Prostate gland (tissue), 2 donors: ENCODE results near the gene DYNLT3. TPM values are rescaled to one million over a fixed set of nuclear protein-coding genes. Genes with fewer than 3 reads are reported as not detected.

ENCODE experiments used
- DNase-seq: peaks from one replicate; pipeline ENCODE4 v3.0.0-alpha.2; 2019; ENCODE audit warnings: low spot score
- H3K27ac ChIP-seq, 2 donors: fragments of 200-600 bp; sonication (generic); 2 replicates each; pipeline ENCODE4 v1.5.1; 2017 to 2019
- H3K27me3 ChIP-seq: fragments of 200-600 bp; sonication (generic); replicated peaks from 2 replicates; pipeline ENCODE4 v1.5.1; 2019; ENCODE audit not compliant: insufficient read depth
- H3K36me3 ChIP-seq, 2 donors: fragments of 200-600 bp; sonication (generic); 1 replicate in 1 of 2; 2 replicates in 1 of 2; pipeline versions ENCODE4 v1.5.1 to v1.8.1; 2017 to 2019
- H3K4me1 ChIP-seq: fragments of 200-600 bp; sonication (generic); replicated peaks from 2 replicates; pipeline ENCODE4 v1.5.1; 2019
- H3K4me3 ChIP-seq, 2 donors: fragments of 200-600 bp; sonication (generic); 2 replicates each; pipeline ENCODE4 v1.5.1; 2017 to 2019
- H3K9me3 ChIP-seq: fragments of 200-600 bp; sonication (generic); 2 replicates; pipeline ENCODE4 v1.5.1; 2017
- CTCF ChIP-seq, 4 experiments: fragments of 200-600 bp in 2 of 4; fragments of 450-650 bp in 2 of 4; sonication (generic) in 2 of 4; IDR thresholded peaks; 1 replicate in 3 of 4; 2 replicates in 1 of 4; pipeline ENCODE4 v1.5.1; 2016 to 2019; ENCODE audit warnings: antibody characterized with exemption in 4 of 4, mild to moderate bottlenecking in 2 of 4, moderate library complexity in 2 of 4
- POLR2A ChIP-seq: fragments of 450-650 bp; IDR thresholded peaks from one replicate; pipeline ENCODE4 v1.6.1; 2016; ENCODE audit warnings: antibody characterized with exemption, mild to moderate bottlenecking
- POLR2AphosphoS5 ChIP-seq: sonication (generic); formaldehyde crosslinking; IDR thresholded peaks from one replicate; pipeline ENCODE4 v1.6.1; 2017; ENCODE audit warnings: antibody characterized with exemption
- WGBS: methylation state at CpG from one replicate; pipeline ENCODE4 v1.1.5; 2018; 5-methylcytosine and 5-hydroxymethylcytosine counted together
- intact Hi-C: fragments of 100-400 bp; cut with DNase I; formaldehyde crosslinking; loops from one replicate; pipeline ENCODE4 v1.14.2; 2022
- total RNA-seq, 2 donors: library from RNA; depleted of rRNA; stranded (reverse); fragments of >200 nt; gene quantifications; one replicate each; pipeline ENCODE4 v1.1.0, GENCODE V29; 2016

Gene DYNLT3
- total RNA-seq, 2 donors from 2014 or later = 15.2 to 25.7 TPM

GRCh38 chrX:37875675-37876074 is 28.3 kb upstream of the DYNLT3 start:
- no peaks in the 10 kb centered on the region for H3K36me3 ChIP-seq
- H3K27ac ChIP-seq = no peak overlapping the region
- no peak for DNase-seq
- no peaks in the 10 kb centered on the region for H3K9me3 ChIP-seq
- TF ChIP-seq CTCF (IDR thresholded peaks at IDR 0.05) = no peak
- TF ChIP-seq POLR2AphosphoS5 = no peak
- TF ChIP-seq POLR2A = no peak
- WGBS = 45% methylated on average over 1 of the region's 1 CpG
- no peaks in the 10 kb centered on the region for H3K4me1 ChIP-seq
- no peaks in the 10 kb centered on the region for H3K27me3 ChIP-seq
- no peak overlapping the region for H3K4me3 ChIP-seq
- intact Hi-C loops = no loop called here

- DNase-seq = no peak
- Histone ChIP-seq H3K27me3 (no peaks in the 10 kb centered on the region), H3K9me3 (no peaks in the 10 kb centered on the region), H3K27ac (no peak overlapping the region), H3K4me3 (no peak overlapping the region), H3K4me1 (no peaks in the 10 kb centered on the region), H3K36me3 (no peaks in the 10 kb centered on the region)
- TF ChIP-seq POLR2A (no peak), CTCF (IDR thresholded peaks at IDR 0.05) (no peak), POLR2AphosphoS5 (no peak)
- WGBS = 41% methylated on average over 1 of the region's 1 CpG
- intact Hi-C loops = no loop called here
These were observed 25.8 kb upstream of the DYNLT3 start for GRCh38 chrX:37873220-37873619.

DNA sequence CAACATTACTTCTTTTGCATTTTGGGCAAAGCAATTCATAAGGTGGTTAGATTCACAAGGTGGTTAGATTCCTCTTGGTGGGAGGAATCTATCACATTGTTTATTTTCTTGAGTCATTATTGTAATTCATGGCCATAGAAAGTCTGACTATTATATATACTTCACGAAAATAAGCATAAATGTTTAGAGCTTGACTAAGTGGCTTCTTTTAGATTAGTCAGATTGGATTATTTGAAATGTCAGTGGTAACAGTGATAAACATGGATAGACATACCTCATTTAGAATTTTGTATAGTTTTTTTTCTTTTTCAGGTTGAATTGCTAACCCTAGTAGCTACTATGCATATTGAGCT is 24.9 kb upstream of the DYNLT3 start:
- intact Hi-C loops = no loop called here

GRCh38 chrX:37871626-37872302 is 24.4 kb upstream of the DYNLT3 start:
- 77% methylated on average over 4 of the region's 4 CpGs for WGBS
- H3K27ac ChIP-seq = no peak overlapping the region
- no peaks in the 10 kb centered on the region for H3K4me1 ChIP-seq
- H3K36me3 ChIP-seq = no peaks in the 10 kb centered on the region
- intact Hi-C loops = no loop called here
- H3K9me3 ChIP-seq = no peaks in the 10 kb centered on the region
- DNase-seq = no peak
- no peak overlapping the region for H3K4me3 ChIP-seq
- H3K27me3 ChIP-seq = no peaks in the 10 kb centered on the region
- TF ChIP-seq POLR2AphosphoS5 (no peak), POLR2A (no peak), CTCF (IDR thresholded peaks at IDR 0.05) (no peak)

More for the DNA sequence above, 24.9 kb upstream of the DYNLT3 start:
- H3K27me3 ChIP-seq = no peaks in the 10 kb centered on the region
- no peaks in the 10 kb centered on the region for H3K36me3 ChIP-seq
- no peaks in the 10 kb centered on the region for H3K4me1 ChIP-seq
- no peak overlapping the region for H3K27ac ChIP-seq
- WGBS = 93% methylated on average over 1 of the region's 1 CpG
- TF ChIP-seq POLR2AphosphoS5 (no peak), POLR2A (no peak), CTCF (IDR thresholded peaks at IDR 0.05) (no peak)
- no peaks in the 10 kb centered on the region for H3K9me3 ChIP-seq
- no peak for DNase-seq
- H3K4me3 ChIP-seq = no peak overlapping the region

- Histone ChIP-seq H3K4me1 (no peaks in the 10 kb centered on the region), H3K27ac (no peak overlapping the region), H3K9me3 (no peaks in the 10 kb centered on the region), H3K36me3 (no peaks in the 10 kb centered on the region), H3K27me3 (no peaks in the 10 kb centered on the region), H3K4me3 (no peak overlapping the region)
- intact Hi-C loops = no loop called here
- DNase-seq = no peak
- 100% methylated on average over 3 of the region's 3 CpGs for WGBS
- TF ChIP-seq CTCF (IDR thresholded peaks at IDR 0.05) = no peak
- TF ChIP-seq POLR2AphosphoS5 = no peak
- TF ChIP-seq POLR2A = no peak
These were observed 20.3 kb upstream of the DYNLT3 start for GRCh38 chrX:37867536-37868153.
